GM21447 (cell line): ENCODE data around the gene DARS1.
A peak's percentile ranks its signal among the peaks of the same experiment; 100 is the strongest.

Source experiments
- ATAC-seq: cut with Tn5 transposase; IDR thresholded peaks from one replicate; pipeline ENCODE4 v1.9.1; 2021; ENCODE audit not compliant: unreplicated experiment

The DARS1 gene

GRCh38 chr2:136016427-136016826 is 31.0 kb upstream of the DARS1 start:
- no peak for ATAC-seq

- no peak for ATAC-seq
Observed at GRCh38 chr2:136015699-136016098, 30.3 kb upstream of the DARS1 start.

GRCh38 chr2:136014411-136014810 is 29.0 kb upstream of the DARS1 start:
- ATAC-seq, result no peak

GRCh38 chr2:136013955-136014354 is 28.5 kb upstream of the DARS1 start:
- ATAC-seq, result no peak

- no peak for ATAC-seq
Observed at GRCh38 chr2:136013136-136013685, 27.8 kb upstream of the DARS1 start.

GRCh38 chr2:136012315-136012714 is 26.9 kb upstream of the DARS1 start:
- ATAC-seq, result no peak

- no peak for ATAC-seq
Observed at GRCh38 chr2:136010126-136010525, 24.7 kb upstream of the DARS1 start.

GRCh38 chr2:136008205-136008865 is 22.9 kb upstream of the DARS1 start:
- peak; percentile 60 for ATAC-seq

GRCh38 chr2:136006658-136007057 is 21.2 kb upstream of the DARS1 start:
- no peak for ATAC-seq

GRCh38 chr2:136005462-136006196 is 20.2 kb upstream of the DARS1 start:
- ATAC-seq, result peak; percentile 58

- no peak for ATAC-seq
Observed at GRCh38 chr2:136004965-136005364, 19.5 kb upstream of the DARS1 start.

GRCh38 chr2:136001131-136001530 is 15.7 kb upstream of the DARS1 start:
- ATAC-seq, result no peak

GRCh38 chr2:136000502-136000901 is 15.1 kb upstream of the DARS1 start:
- ATAC-seq, result peak; percentile 69

- no peak for ATAC-seq
Observed at GRCh38 chr2:135999899-136000298, 14.5 kb upstream of the DARS1 start.

- ATAC-seq, result no peak
Observed at GRCh38 chr2:135998879-135999278, 13.5 kb upstream of the DARS1 start.

GRCh38 chr2:135997380-135997779 is 12.0 kb upstream of the DARS1 start:
- ATAC-seq, result peak; percentile 65

- ATAC-seq, result no peak
Observed at GRCh38 chr2:135996304-135996703, 10.9 kb upstream of the DARS1 start.

- no peak for ATAC-seq
Observed at GRCh38 chr2:135994281-135994680, 8.9 kb upstream of the DARS1 start.

GRCh38 chr2:135993421-135993820 is 8.0 kb upstream of the DARS1 start:
- no peak for ATAC-seq

GRCh38 chr2:135991861-135992260 is 6.4 kb upstream of the DARS1 start:
- ATAC-seq, result no peak

- ATAC-seq, result no peak
Observed at GRCh38 chr2:135987441-135987840, 2.0 kb upstream of the DARS1 start.

GRCh38 chr2:135986507-135986906 is 1.1 kb upstream of the DARS1 start:
- ATAC-seq, result no peak
